DOHH2 (cell line): Measurements from ENCODE around the gene KIAA0513.

Experiments
- CTCF ChIP-seq: fragments of 200-600 bp; sonication (generic); IDR thresholded peaks from one replicate; pipeline ENCODE4 v1.5.1; 2014; ENCODE audit warnings: antibody characterized with exemption, mild to moderate bottlenecking, low read depth, low read length; ENCODE audit not compliant: poor library complexity, severe bottlenecking
- EZH2phosphoT487 ChIP-seq: fragments of 200-600 bp; sonication (generic); IDR thresholded peaks from 2 replicates; pipeline ENCODE4 v1.6.1; 2017; ENCODE audit warnings: borderline replicate concordance, mild to moderate bottlenecking, antibody characterized with exemption, low read length, moderate library complexity, mixed read lengths

- TF ChIP-seq EZH2phosphoT487 (no peak), CTCF (no peak)
These were observed 109.2 kb downstream of the KIAA0513 start for GRCh38 chr16:85136702-85137322.
